ENCODE measurements around the gene NARF.

DNA sequence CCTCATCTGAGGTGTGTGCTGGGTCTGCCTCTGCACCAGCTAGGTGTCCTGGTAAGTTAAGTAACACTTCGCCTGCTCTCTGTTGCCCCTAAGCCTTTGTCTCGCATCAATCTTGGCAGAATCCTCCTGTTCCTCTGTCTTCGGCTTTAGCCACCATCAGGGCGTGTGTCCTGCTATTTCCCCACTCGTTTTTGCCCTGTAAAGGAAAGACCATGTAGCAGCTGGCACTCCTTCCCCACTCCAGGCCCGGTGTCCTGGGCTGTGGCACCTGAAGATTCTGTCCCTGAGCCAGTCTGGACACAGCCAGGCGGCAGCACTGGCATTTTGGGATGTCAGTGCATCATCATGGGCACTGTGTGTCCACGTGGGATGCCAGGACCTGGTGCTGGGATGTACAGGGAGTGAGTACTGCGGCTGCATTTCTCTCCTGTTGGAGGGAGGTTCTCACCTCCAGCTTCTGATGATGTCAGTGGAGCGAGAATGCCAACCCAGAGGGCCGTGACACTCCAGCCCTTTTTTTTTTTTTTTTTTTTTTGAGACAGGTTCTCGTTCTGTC lies 34.8 kb downstream of the NARF start:
- no peak for TF ChIP-seq POLR2A (IDR thresholded peaks at IDR 0.05)
- TF ChIP-seq, protein P1, sequence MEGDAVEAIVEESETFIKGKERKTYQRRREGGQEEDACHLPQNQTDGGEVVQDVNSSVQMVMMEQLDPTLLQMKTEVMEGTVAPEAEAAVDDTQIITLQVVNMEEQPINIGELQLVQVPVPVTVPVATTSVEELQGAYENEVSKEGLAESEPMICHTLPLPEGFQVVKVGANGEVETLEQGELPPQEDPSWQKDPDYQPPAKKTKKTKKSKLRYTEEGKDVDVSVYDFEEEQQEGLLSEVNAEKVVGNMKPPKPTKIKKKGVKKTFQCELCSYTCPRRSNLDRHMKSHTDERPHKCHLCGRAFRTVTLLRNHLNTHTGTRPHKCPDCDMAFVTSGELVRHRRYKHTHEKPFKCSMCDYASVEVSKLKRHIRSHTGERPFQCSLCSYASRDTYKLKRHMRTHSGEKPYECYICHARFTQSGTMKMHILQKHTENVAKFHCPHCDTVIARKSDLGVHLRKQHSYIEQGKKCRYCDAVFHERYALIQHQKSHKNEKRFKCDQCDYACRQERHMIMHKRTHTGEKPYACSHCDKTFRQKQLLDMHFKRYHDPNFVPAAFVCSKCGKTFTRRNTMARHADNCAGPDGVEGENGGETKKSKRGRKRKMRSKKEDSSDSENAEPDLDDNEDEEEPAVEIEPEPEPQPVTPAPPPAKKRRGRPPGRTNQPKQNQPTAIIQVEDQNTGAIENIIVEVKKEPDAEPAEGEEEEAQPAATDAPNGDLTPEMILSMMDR (IDR thresholded peaks at IDR 0.05) = no peak
